ENCODE data around the gene EIPR1.
"Not testable (repeated sequence)": the region's sequence is repeated elsewhere in the genome, so short reads cannot be mapped to it uniquely, and the experiment has no call there.

EIPR1 gene

GRCh38 chr2:3208591-3208990, 169.0 kb downstream of the EIPR1 start:
- no peak for DNase-seq

GRCh38 chr2:3208179-3208578, 169.4 kb downstream of the EIPR1 start:
- no peak for DNase-seq

- no peak for DNase-seq
Measured at GRCh38 chr2:3207091-3207491, 170.5 kb downstream of the EIPR1 start.

- no peak for DNase-seq
Measured at GRCh38 chr2:3205845-3206244, 171.8 kb downstream of the EIPR1 start.

- DNase-seq = no peak
Measured at GRCh38 chr2:3204031-3204821, 173.4 kb downstream of the EIPR1 start.

GRCh38 chr2:3203497-3204019, 174.1 kb downstream of the EIPR1 start:
- no peak for DNase-seq

GRCh38 chr2:3202926-3203325, 174.7 kb downstream of the EIPR1 start:
- DNase-seq = no peak

GRCh38 chr2:3201281-3201680, 176.3 kb downstream of the EIPR1 start:
- DNase-seq = no peak

- DNase-seq = no peak
Measured at GRCh38 chr2:3200420-3200939, 177.1 kb downstream of the EIPR1 start.

GRCh38 chr2:3199627-3200345, 177.8 kb downstream of the EIPR1 start:
- peak; percentile 10 for DNase-seq

GRCh38 chr2:3198671-3199192, 178.9 kb downstream of the EIPR1 start:
- DNase-seq = not testable (repeated sequence)

- peak; percentile 38 for DNase-seq
Measured at GRCh38 chr2:3198119-3198518, 179.5 kb downstream of the EIPR1 start.

GRCh38 chr2:3197308-3197707, 180.3 kb downstream of the EIPR1 start:
- no peak for DNase-seq

- DNase-seq = no peak
Measured at GRCh38 chr2:3196716-3197115, 180.9 kb downstream of the EIPR1 start.

- DNase-seq = peak; percentile 65
Measured at GRCh38 chr2:3195641-3196476, 181.8 kb downstream of the EIPR1 start.

GRCh38 chr2:3194828-3195227, 182.8 kb downstream of the EIPR1 start:
- DNase-seq = no peak

GRCh38 chr2:3193443-3194330, 183.9 kb downstream of the EIPR1 start:
- no peak for DNase-seq

- DNase-seq = no peak
Measured at GRCh38 chr2:3192920-3193319, 184.7 kb downstream of the EIPR1 start.

GRCh38 chr2:3192281-3192818, 185.3 kb downstream of the EIPR1 start:
- no peak for DNase-seq

GRCh38 chr2:3189961-3190360, 187.7 kb downstream of the EIPR1 start:
- no peak for DNase-seq

GRCh38 chr2:3189076-3189591, 188.5 kb downstream of the EIPR1 start:
- DNase-seq = no peak
